ENCODE data around the gene CIC. TPM values are rescaled to one million over a fixed set of nuclear protein-coding genes. Genes with fewer than 3 reads are reported as not detected.

CIC gene
- total RNA-seq, 4 donors from 2014 or later: 50.6 to 98.3 (median 56.9) TPM

DNA sequence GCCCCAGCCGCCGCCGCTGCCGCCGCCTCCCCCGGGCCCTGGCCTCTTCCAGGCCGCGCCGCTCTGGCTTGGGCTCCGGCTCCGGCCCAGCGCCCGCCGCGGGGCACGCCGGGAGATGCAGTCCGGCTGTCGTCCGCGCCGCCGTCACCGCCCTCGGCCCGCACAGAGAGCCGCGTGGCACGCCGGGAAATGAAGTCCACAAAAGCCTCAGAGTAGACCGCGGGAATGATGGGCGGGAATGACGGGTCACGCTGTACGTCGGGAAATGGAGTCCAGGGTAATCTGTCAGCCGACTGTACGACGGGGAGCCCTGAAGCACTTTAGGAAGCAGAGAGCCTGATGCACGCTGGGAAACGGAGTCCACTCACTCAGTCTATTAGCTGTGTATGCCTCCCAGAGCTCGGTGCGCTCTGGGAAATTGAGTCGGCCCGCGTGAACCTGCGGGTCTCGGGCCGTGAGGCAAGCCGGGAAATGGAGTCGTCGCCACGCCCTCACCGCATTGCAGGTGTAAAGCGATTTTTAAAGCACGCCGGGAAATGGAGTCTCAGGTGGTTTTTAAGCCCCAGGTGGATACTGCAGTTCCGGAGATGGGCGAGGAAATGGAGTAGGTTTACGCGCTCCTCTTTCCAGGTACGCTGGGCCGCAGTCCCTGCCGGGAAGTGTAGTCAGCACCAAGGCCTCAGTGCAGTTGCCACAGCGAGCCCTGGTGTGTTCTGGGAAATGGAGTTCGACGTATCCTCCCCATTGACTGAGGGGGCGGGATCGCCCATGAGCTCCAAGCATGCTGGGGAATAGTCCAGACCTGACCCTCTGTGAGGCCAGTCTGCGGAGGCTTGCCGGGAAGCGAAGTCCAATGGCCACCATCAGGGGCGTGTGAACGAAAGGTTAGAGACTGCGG lies 26.3 kb upstream of the CIC start, which contains the start of gene GSK3A:
Gene GSK3A, minus strand, starts transcription at position 91 of the 898 bp plus-strand sequence. CDS start 137 bp downstream, outside the sequence.
- intact Hi-C loops (cut with DNase I): no loop called here
- WGBS, 2 donors: 0% methylated on average over 35 to 37 of the region's 76 CpGs
- Histone ChIP-seq H3K27ac (peak within 1 kb of the TSS; percentile 85 to 96 (median 89)), H3K4me1 (peaks cover 27 to 38% of the 10 kb centered on the region in 2 donors), H3K36me3 (no peaks in the 10 kb centered on the region), H3K4me3 (replicated peaks in 1 of 3) (peak within 1 kb of the TSS; percentile 51 to 88 (median 70)), H3K27me3 (no peaks in the 10 kb centered on the region), H3K9me3 (no peaks in the 10 kb centered on the region)
- DNase-seq: peak; percentile 99
- TF ChIP-seq, protein P1, sequence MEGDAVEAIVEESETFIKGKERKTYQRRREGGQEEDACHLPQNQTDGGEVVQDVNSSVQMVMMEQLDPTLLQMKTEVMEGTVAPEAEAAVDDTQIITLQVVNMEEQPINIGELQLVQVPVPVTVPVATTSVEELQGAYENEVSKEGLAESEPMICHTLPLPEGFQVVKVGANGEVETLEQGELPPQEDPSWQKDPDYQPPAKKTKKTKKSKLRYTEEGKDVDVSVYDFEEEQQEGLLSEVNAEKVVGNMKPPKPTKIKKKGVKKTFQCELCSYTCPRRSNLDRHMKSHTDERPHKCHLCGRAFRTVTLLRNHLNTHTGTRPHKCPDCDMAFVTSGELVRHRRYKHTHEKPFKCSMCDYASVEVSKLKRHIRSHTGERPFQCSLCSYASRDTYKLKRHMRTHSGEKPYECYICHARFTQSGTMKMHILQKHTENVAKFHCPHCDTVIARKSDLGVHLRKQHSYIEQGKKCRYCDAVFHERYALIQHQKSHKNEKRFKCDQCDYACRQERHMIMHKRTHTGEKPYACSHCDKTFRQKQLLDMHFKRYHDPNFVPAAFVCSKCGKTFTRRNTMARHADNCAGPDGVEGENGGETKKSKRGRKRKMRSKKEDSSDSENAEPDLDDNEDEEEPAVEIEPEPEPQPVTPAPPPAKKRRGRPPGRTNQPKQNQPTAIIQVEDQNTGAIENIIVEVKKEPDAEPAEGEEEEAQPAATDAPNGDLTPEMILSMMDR (IDR thresholded peaks at IDR 0.05): no peak
- TF ChIP-seq POLR2A (IDR thresholded peaks at IDR 0.05): peak in 1 of 2 donors; percentile 95

DNA sequence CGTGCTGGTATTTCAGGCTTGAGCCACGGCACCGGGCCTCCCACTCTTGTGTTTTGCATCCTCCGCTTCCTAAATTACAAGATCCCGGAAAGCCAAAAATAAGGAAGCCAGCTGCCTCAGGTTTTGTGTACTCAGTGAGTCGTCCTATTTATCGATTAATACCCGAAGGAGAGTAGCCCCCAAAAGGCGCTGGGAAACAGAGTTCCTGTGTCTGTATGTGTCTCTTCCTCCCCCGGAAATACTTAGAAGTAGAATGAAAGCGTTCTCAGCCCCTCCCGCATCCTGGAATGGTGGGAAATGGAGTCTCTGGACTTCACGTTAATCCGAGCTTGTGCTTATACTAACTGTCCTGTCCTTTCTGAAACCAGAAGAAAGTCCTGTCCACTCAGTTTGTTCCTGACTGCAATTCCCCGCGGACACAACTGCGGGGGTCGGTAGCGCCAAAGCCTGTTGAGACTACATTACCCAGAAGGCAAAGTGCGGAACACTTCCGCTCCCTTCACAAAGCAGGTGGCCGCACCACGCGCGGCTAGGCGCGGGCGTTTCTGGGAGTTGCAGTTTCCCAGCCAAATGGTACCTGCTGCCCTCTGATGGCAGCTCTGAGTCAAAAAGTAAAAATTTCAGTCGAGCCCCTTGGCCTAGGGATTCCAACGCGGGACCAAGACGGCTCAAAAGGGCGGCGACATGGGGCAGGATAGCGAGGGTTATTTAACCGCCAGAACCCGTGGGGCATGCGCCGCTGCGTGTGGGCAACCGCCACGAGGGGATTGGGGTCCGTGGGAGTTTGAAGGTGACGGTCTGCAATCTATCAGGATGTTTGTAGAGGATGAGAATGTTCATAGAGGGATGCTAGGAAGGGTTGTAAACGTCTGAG lies 24.5 kb upstream of the CIC start:
- H3K36me3 ChIP-seq: peaks cover 0 to 7% of the 10 kb centered on the region in 2 donors
- intact Hi-C loops (cut with DNase I): loop anchor here (5.0 kb wide), 1 partner anchor 53 kb away; no protein-coding TSS in a partner anchor
- DNase-seq: peak; percentile 92 to 94
- no peaks in the 10 kb centered on the region for H3K27me3 ChIP-seq
- no peaks in the 10 kb centered on the region for H3K9me3 ChIP-seq
- peak overlapping the region; percentile 85 to 96 (median 89) for H3K27ac ChIP-seq
- TF ChIP-seq, protein P1 (IDR thresholded peaks at IDR 0.05): peak; percentile 11 to 74 (median 53)
- peak; percentile 5 to 74 for TF ChIP-seq POLR2A (IDR thresholded peaks at IDR 0.05)
- peaks cover 27 to 43% of the 10 kb centered on the region in 2 donors for H3K4me1 ChIP-seq
- peak overlapping the region; percentile 8 to 47 (median 41) for H3K4me3 ChIP-seq (replicated peaks in 1 of 3)
- WGBS, 2 donors: 3% methylated on average over 37 to 45 of the region's 45 CpGs

DNA sequence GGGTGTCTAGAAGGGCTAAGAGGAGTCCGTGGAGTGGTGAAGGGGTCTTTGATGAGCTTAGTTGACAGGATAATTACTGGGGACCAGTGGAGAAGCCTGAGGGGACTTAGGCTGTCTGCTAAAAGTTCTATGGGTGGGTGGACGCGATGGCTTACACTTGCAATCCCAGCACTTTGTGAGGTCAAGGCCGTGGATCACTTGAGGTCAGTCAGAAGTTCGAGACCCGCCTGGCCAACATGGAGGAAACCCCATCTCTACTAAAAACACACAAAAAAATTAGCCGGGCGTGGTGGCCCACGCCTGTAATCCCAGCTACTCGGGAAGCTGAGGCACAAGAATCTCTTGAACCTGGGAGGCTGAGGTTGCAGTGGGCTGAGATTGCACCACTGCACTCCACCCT lies 23.8 kb upstream of the CIC start:
- intact Hi-C loops (cut with DNase I): loop anchor here (5.0 kb wide), 1 partner anchor 52 kb away; no protein-coding TSS in a partner anchor
- Histone ChIP-seq H3K4me1 (peaks cover 26 to 50% of the 10 kb centered on the region in 2 donors), H3K36me3 (peaks cover 0 to 12% of the 10 kb centered on the region in 2 donors), H3K9me3 (no peaks in the 10 kb centered on the region), H3K4me3 (replicated peaks in 1 of 3) (no peak overlapping the region), H3K27ac (peak overlapping the region in 2 of 3 donors; percentile 85 to 89), H3K27me3 (no peaks in the 10 kb centered on the region)
- 71 to 76% methylated on average over 10 of the region's 10 CpGs for WGBS, 2 donors
- no peak for DNase-seq
- no peak for TF ChIP-seq POLR2A (IDR thresholded peaks at IDR 0.05)
- TF ChIP-seq, protein P1 (IDR thresholded peaks at IDR 0.05): no peak

DNA sequence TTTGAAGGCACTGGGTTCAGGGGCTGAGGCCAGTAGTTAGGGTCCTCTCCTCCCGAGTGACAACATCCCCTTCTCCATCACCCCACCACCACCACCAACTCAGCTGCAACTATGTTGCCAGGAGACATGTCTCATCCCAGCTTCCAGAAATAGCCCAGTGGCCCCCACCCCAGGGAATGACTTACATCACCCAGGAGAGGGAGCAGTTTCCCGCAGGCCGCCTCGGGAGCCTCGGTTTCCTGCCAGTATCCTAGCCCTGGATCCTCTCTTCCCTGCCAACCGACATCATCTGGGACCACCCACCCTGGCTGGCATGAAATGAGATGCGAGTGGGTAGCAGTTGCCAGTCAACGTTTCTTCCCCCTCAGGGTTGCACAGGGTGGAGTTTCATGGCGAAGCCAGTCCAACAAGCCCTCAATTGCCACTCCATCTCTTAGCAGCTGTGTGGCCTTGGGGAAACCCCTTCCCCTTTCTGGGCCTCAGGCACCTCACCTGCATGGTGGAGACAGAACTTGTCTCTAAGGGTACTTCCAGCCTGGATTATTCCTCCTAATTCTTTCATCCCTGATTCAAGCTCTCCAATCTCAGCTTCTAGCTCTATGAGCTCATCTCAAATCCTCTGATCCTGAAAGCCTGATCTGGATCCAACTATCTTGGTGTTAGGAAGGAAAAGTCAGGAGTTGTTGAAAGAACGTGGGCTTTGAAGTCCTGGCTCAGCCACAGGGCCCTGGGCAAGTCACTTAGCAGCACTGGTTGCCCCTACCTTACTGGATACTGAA lies 22.7 kb upstream of the CIC start:
- H3K4me1 ChIP-seq: peaks cover 18 to 50% of the 10 kb centered on the region in 2 donors
- H3K4me3 ChIP-seq (replicated peaks in 1 of 3): no peak overlapping the region
- WGBS, 2 donors: 40 to 41% methylated on average over 8 to 10 of the region's 10 CpGs
- peak overlapping the region in 2 of 3 donors; percentile 10 to 17 for H3K27ac ChIP-seq
- H3K27me3 ChIP-seq: no peaks in the 10 kb centered on the region
- H3K9me3 ChIP-seq: no peaks in the 10 kb centered on the region
- TF ChIP-seq POLR2A (IDR thresholded peaks at IDR 0.05): no peak
- TF ChIP-seq, protein P1 (IDR thresholded peaks at IDR 0.05): peak in 3 of 6 experiments; percentile 25 to 38 (median 37)
- peak; percentile 42 to 53 for DNase-seq
- H3K36me3 ChIP-seq: peaks cover 0 to 12% of the 10 kb centered on the region in 2 donors
- intact Hi-C loops (cut with DNase I): loop anchor here (5.0 kb wide), 1 partner anchor 51 kb away; no protein-coding TSS in a partner anchor
